GM23338 (cell line): ENCODE measurements around the gene HS1BP3. TPM values are rescaled to one million over a fixed set of nuclear protein-coding genes. Genes with fewer than 3 reads are reported as not detected.

ENCODE experiments used
- ATAC-seq: fragments of 200-7000 bp; cut with Tn5 transposase; 3 replicates; pipeline ENCODE4 v1.9.1; 2020
- DNase-seq: peaks from one replicate; pipeline ENCODE4 v3.0.0-alpha.2; 2015; ENCODE audit warnings: low spot score
- H2AFZ ChIP-seq: fragments of 200-600 bp; sonication (generic); 2 replicates; pipeline ENCODE4 v1.8.0; 2016; ENCODE audit warnings: antibody characterized with exemption, mild to moderate bottlenecking, moderate library complexity
- H3F3A ChIP-seq: fragments of 200-600 bp; sonication (generic); replicated peaks from 2 replicates; pipeline ENCODE4 v1.8.0; 2017; ENCODE audit warnings: antibody characterized with exemption, mixed run types, low read depth
- H3K27ac ChIP-seq: fragments of 200-600 bp; sonication (generic); 2 replicates; pipeline ENCODE4 v1.6.1; 2016; ENCODE audit warnings: low read depth
- H3K27me3 ChIP-seq: fragments of 200-600 bp; sonication (generic); 2 replicates; pipeline ENCODE4 v1.8.0; 2016; ENCODE audit warnings: mild to moderate bottlenecking, mixed run types, moderate library complexity; ENCODE audit not compliant: insufficient read depth
- H3K36me3 ChIP-seq: fragments of 200-600 bp; sonication (generic); 2 replicates; pipeline ENCODE4 v1.8.0; 2016; ENCODE audit warnings: mild to moderate bottlenecking; ENCODE audit not compliant: insufficient read depth
- H3K4me1 ChIP-seq: fragments of 200-600 bp; sonication (generic); 2 replicates; pipeline ENCODE4 v1.8.0; 2016; ENCODE audit warnings: mild to moderate bottlenecking, moderate library complexity; ENCODE audit not compliant: insufficient read depth
- H3K4me2 ChIP-seq: fragments of 200-600 bp; sonication (generic); 2 replicates; pipeline ENCODE4 v1.7.1; 2017; ENCODE audit warnings: mixed run types
- H3K4me3 ChIP-seq: fragments of 200-600 bp; sonication (generic); 2 replicates; pipeline ENCODE4 v1.6.1; 2016; ENCODE audit warnings: mixed run types
- H3K79me2 ChIP-seq: fragments of 200-600 bp; sonication (generic); replicated peaks from 2 replicates; pipeline ENCODE4 v1.8.0; 2017; ENCODE audit warnings: mild to moderate bottlenecking; ENCODE audit not compliant: insufficient read depth
- H3K9me2 ChIP-seq: fragments of 200-600 bp; sonication (generic); 2 replicates; pipeline ENCODE4 v1.8.0; 2017; ENCODE audit not compliant: insufficient read depth
- H4K20me1 ChIP-seq: fragments of 200-600 bp; sonication (generic); replicated peaks from 2 replicates; pipeline ENCODE4 v1.8.0; 2017; ENCODE audit warnings: mild to moderate bottlenecking; ENCODE audit not compliant: insufficient read depth
- H3K27ac Mint-ChIP-seq: 2 replicates; pipeline ENCODE4 v1.8.0; 2020; ENCODE audit warnings: inconsistent platforms, mild to moderate bottlenecking, moderate library complexity, mixed read lengths
- H3K27me3 Mint-ChIP-seq: 3 replicates; pipeline ENCODE4 v1.8.0; 2022; ENCODE audit warnings: low read depth, mild to moderate bottlenecking, moderate library complexity, mixed read lengths, inconsistent platforms; ENCODE audit not compliant: insufficient read depth, poor library complexity
- H3K36me3 Mint-ChIP-seq: 3 replicates; pipeline ENCODE4 v1.8.0; 2021; ENCODE audit warnings: low read depth, mild to moderate bottlenecking, inconsistent platforms, moderate library complexity, mixed read lengths
- H3K4me1 Mint-ChIP-seq: 3 replicates; pipeline ENCODE4 v1.8.0; 2020; ENCODE audit warnings: mild to moderate bottlenecking, inconsistent platforms, mixed read lengths
- H3K4me3 Mint-ChIP-seq: 3 replicates; pipeline ENCODE4 v1.8.0; 2021; ENCODE audit warnings: moderate library complexity, mild to moderate bottlenecking, inconsistent platforms, mixed read lengths
- H3K9me3 Mint-ChIP-seq: 3 replicates; pipeline ENCODE4 v1.8.0; 2020; ENCODE audit warnings: moderate library complexity, mild to moderate bottlenecking, inconsistent platforms, mixed read lengths
- CREB1 ChIP-seq: fragments of 250-450 bp; sonication (Bioruptor Pico); IDR thresholded peaks from 2 replicates; pipeline ENCODE4 v1.5.0; 2020; ENCODE audit warnings: low read depth, mild to moderate bottlenecking, moderate library complexity
- CTCF ChIP-seq, 2 experiments: fragments of 200-600 bp in 1 of 2; sonication (generic) in 1 of 2; conservative IDR thresholded peaks; 2 replicates each; pipeline versions ENCODE4 v1.5.1 to v1.6.1; 2016 to 2017; ENCODE audit warnings: antibody characterized with exemption in 2 of 2, low read depth in 2 of 2, mild to moderate bottlenecking in 2 of 2, moderate library complexity in 1 of 2
- ETS1 ChIP-seq: IDR thresholded peaks from 2 replicates; pipeline ENCODE4 v1.6.1; 2016; ENCODE audit warnings: antibody characterized with exemption
- JUNB ChIP-seq: IDR thresholded peaks from one replicate; pipeline ENCODE4 v1.6.1; 2016; ENCODE audit warnings: antibody characterized with exemption; ENCODE audit not compliant: unreplicated experiment
- STAT1 ChIP-seq: IDR thresholded peaks from one replicate; pipeline ENCODE4 v1.6.1; 2016; ENCODE audit warnings: antibody characterized with exemption; ENCODE audit not compliant: unreplicated experiment
- ZNF114 ChIP-seq: fragments of 250-450 bp; sonication (Bioruptor Pico); IDR thresholded peaks from 2 replicates; pipeline ENCODE4 v1.5.0; 2020; ENCODE audit warnings: mild to moderate bottlenecking, moderate library complexity
- ZNF462 ChIP-seq: fragments of 250-450 bp; sonication (Bioruptor Pico); IDR thresholded peaks from 2 replicates; pipeline ENCODE4 v1.5.0; 2020; ENCODE audit warnings: mild to moderate bottlenecking, moderate library complexity
- polyA plus RNA-seq: library from polyadenylated mRNA; unstranded; fragments of >200 nt; fragmentation: Nextera tagmentation; extraction: Ambion mirVana; gene quantifications from 2 replicates; pipeline ENCODE4 v1.2.1, GENCODE V29; 2016
- total RNA-seq: library from RNA; depleted of rRNA; stranded (reverse); fragments of >200 nt; shearing (Covaris generic); gene quantifications from 2 replicates; pipeline ENCODE4 v1.2.3, GENCODE V29; 2014

The HS1BP3 gene
- total and polyA plus RNA-seq, 2 experiments from 2014 or later = 7.2 to 15.0 TPM

GRCh38 chr2:20573620-20574422, 77.1 kb downstream of the HS1BP3 start:
- Mint-ChIP-seq H3K27ac (no peak overlapping the region), H3K4me3 (no peak overlapping the region), H3K36me3 (no peaks in the 10 kb centered on the region), H3K27me3 (peaks cover 26% of the 10 kb centered on the region), H3K9me3 (no peaks in the 10 kb centered on the region), H3K4me1 (peaks cover 2% of the 10 kb centered on the region; the same call in 1 of the 3 replicates)
- no peaks in the 10 kb centered on the region for H3K4me1 ChIP-seq
- no peak overlapping the region for H2AFZ ChIP-seq
- no peak overlapping the region for H3K4me3 ChIP-seq
- ATAC-seq (no peak), DNase-seq (no peak)
- no peaks in the 10 kb centered on the region for H3K79me2 ChIP-seq
- no peaks in the 10 kb centered on the region for H4K20me1 ChIP-seq
- no peak overlapping the region for H3K4me2 ChIP-seq
- TF ChIP-seq CTCF (conservative IDR thresholded peaks at IDR 0.05; ENCODE audit: low read depth in 2 of 2) (no peak), ZNF462 (CRISPR knock-in tag) (no peak), STAT1 (no peak), CREB1 (CRISPR knock-in tag) (no peak), ZNF114 (CRISPR knock-in tag) (no peak), JUNB (no peak), ETS1 (no peak)
- no peaks in the 10 kb centered on the region for H3K36me3 ChIP-seq
- no peaks in the 10 kb centered on the region for H3K27me3 ChIP-seq
- H3F3A ChIP-seq = no peaks in the 10 kb centered on the region
- H3K27ac ChIP-seq = no peak overlapping the region
- H3K9me2 ChIP-seq = no peaks in the 10 kb centered on the region; the same call in 1 of the 2 replicates
